SKM-1 (cell line): Measurements from ENCODE around the gene ZFAND2A.
"Not testable (repeated sequence)": the region's sequence is repeated elsewhere in the genome, so short reads cannot be mapped to it uniquely, and the experiment has no call there.

Experiments used
- DNase-seq: peaks from one replicate; lab custom pipeline; 2025; ENCODE audit not compliant: unreplicated experiment; lab: John Stamatoyannopoulos, UW

Gene ZFAND2A

DNA sequence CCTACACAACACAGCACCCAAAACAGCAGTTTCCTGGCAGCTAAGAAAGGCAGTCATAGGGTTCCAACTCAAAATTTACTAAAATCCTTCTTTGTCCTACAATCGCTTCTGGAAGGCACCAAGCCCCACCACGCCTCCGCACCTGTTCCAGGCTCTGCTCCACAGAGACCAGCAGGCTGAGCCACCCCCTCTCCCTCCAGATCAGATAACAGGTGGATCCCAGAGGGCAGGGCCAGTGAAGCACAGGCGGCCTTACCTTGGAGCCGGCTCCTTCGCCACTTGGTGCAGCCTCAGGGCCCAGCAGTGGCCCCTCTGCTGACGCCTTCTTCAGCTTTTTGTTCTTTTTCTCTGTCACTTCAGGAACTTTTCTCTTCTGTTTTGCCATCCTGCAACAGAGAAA, 33.0 kb downstream of the ZFAND2A start:
- no peak for DNase-seq

DNA sequence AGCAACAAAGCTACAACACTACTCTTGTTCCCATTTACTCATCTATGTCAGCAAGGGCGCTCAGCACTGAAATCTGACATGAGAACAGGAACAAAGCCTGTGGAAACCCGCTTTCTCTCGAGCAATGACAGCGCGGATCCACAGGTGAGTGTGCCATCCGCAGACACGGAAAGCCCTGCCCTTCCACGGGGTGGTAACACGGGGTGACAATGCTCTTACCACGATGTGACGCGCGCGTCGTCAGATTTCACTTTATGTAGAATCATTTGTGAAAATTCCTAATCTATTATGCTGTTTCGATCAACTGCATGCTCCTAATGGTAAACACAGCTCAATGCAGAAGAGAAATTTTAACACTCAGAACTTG, 34.4 kb downstream of the ZFAND2A start:
- DNase-seq: no peak

GRCh38 chr7:1124816-1125602, 35.0 kb downstream of the ZFAND2A start:
- no peak for DNase-seq

DNA sequence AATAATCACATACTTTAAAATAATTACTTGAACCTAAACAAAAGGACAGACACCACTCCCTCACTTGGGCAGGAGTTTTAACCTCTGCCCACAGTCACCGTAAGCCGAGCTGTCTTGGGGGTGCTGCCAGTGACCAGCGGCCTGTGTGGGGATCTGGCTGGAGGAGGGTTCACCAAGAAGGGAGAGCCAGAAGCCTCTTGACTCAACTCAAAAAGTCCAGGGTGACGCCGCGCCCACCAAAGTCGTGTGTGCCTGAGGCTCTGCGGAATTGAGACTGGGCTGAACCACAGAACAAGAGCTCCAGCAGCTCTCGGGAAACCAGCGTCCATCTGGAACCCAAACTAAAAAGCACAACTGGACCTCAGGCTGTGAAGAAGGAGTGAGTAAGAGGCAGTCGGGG, 35.8 kb downstream of the ZFAND2A start:
- DNase-seq: no peak

DNA sequence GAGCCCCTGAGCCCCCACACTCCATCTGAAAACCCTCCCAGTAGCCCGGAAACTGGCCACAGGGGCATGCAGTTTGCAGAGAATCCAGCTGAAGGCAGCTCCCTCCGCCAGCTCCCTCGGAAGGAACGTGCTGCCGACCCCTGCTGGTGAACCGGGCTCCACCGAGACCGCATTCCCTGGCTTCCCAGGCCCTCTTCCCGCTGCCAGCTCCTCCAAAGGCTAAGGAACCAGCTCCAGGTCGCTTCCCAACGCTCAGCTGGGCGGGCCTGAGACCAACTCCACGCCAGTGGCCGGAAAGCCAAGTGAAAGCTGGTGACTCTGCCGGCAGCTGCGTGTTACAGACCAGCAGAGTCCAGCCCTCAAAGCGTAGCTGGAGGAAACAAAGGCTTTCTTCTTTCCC, 36.3 kb downstream of the ZFAND2A start:
- no peak for DNase-seq

DNA sequence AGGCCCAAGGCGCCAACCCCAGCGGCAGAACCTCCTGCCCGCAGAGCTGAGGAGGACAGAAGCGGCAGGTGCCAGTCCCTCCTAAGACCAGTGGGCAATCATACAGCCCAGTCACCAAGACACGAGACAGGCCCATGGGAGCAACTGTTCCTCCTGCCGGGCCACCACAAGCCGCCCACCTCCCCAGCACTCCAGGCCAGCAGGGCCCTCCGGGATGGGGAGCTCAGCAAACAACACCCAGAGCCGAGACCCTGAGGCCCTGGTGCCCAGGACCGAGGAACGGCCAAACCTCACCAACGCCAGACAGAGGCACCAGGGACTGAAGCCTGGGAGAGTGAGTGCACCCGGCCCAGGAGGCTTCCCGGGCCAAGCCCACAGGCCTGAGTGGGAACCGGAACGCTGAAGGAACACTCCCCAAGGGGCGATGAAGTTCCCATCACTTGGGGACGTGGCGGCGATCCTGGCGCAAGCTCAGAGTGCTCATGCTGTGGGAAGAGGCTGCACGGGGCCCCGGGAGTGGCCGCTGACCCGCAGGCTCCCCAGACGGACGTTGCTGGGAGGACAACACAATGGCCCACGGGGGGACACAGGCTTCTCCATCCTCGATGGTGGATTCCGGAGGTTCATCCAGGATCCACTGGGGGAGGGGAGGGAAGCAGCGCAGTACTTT, 37.0 kb downstream of the ZFAND2A start:
- DNase-seq: no peak

GRCh38 chr7:1121886-1122831, 37.8 kb downstream of the ZFAND2A start:
- no peak for DNase-seq

DNA sequence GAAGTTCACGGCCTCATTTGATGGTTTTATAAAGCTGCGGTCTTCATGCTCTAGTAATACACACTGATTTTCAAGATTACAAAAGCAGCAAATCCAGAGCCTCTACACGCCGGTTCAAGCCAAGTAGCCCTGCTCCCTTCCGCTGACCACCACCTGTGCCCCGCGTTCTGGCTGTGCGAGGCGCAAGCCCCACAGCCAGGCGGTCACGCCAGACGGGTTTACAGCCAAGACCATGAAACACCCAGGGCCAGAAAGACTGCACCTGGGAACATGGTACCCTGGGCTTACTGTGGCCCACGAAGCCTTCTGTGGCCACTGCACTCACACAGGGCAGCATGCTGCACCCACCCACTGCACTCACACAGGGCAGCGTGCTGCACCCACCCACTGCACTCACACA, 38.5 kb downstream of the ZFAND2A start:
- DNase-seq: no peak

DNA sequence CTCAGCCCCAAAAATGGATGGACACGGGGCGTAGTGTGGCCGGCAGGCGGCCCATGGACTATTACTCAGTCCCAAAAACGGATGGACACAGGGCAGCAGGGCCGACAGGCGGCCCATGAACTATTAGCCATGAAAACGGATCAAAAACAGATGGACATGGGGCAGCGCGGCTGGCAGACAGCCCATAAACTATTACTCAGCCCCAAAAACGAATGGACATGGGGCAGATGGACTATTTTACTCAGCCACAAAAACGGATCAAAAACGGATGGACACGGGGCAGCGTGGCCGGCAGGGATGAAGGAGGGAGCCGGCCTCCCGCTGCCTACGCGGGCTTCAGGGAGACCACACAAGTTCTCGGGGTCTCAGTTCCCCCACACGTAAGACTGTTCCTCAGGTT, 39.2 kb downstream of the ZFAND2A start:
- DNase-seq: no peak

GRCh38 chr7:1119201-1119600, 40.8 kb downstream of the ZFAND2A start:
- no peak for DNase-seq

DNA sequence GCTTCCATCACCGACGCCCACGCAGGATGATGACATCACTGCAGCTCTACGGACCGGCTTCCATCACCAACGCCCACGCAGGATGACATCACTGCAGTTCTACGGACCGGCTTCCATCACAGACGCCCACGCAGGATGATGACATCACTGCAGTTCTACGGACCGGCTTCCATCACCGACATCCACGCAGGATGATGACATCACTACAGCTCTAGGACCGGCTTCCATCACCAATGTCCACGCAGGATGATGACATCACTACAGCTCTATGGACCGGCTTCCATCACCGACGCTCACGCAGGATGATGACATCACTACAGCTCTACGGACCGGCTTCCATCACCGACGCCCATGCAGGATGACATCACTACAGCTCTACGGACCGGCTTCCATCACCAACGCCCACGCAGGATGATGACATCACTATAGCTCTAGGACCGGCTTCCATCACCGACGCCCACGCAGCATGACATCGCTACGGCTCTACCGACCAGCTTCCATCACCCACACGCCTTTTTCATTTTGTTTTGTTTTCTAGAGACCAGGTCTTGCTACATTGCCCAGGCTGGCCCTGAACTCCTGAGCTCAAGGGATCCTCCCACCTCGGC, 42.6 kb downstream of the ZFAND2A start:
- DNase-seq: no peak

DNA sequence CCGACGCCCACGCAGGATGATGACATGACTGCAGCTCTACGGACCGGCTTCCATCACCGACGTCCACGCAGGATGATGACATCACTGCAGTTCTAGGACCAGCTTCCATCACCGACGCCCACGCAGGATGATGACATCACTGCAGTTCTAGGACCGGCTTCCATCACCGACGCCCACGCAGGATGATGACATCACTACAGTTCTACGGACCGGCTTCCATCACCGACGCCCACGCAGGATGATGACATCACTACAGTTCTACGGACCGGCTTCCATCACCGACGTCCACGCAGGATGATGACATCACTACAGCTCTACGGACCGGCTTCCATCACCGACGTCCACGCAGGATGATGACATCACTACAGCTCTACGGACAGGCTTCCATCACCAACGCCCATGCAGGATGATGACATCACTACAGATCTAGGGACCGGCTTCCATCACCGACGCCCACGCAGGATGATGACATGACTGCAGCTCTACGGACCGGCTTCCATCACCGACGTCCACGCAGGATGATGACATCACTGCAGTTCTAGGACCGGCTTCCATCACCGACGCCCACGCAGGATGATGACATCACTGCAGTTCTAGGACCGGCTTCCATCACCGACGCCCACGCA, 43.5 kb downstream of the ZFAND2A start:
- DNase-seq: not testable (repeated sequence)

- DNase-seq: not testable (repeated sequence)
Measured at GRCh38 chr7:1115171-1116045, 44.6 kb downstream of the ZFAND2A start.

DNA sequence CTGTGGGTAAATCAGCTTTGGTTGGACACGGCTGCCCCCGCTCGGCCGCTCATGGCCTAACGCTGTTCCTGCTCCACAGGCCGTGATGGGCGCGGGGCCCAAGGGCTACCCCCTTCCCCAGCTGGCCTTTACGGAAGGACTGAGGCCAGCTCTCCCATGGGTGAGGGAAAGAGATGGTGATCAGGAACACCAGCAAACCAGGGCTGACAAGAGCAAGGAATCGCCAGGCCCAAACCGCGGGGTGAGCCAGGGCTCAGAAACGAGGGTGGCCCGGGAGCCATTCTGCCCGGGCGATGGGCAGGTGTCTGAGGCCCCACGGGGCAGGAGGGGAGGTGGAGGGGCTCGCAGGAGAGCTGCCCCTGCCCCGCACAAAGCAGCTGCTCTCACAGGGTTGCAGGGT, 45.5 kb downstream of the ZFAND2A start:
- DNase-seq: no peak

- DNase-seq: no peak
Measured at GRCh38 chr7:1114088-1114487, 45.9 kb downstream of the ZFAND2A start.

GRCh38 chr7:1113548-1113885, 46.5 kb downstream of the ZFAND2A start:
- DNase-seq: no peak

- DNase-seq: no peak
Measured at GRCh38 chr7:1112625-1113547, 47.1 kb downstream of the ZFAND2A start.

- no peak for DNase-seq
Measured at GRCh38 chr7:1112109-1112508, 47.9 kb downstream of the ZFAND2A start.

DNA sequence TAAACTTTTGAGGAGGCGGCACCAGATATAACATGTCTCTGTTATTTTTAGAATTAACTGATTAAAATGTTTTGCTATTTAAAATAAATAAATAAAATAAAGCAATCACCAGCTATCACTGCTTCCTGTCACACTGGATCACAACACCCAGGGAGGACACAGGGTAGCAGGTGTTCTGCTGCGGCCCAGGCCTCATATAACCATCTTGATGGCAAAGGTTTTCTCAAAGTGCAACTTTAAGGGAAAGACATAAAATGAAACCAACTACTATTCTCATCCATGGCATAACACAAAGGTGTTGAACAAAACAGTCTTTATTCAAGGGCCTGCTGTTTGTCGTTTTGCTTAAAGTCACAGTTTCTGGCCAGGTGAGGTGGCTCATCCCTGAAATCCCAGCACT, 48.8 kb downstream of the ZFAND2A start:
- DNase-seq: no peak
